HG03378 (cell line): ENCODE data around the gene HIPK2.

Source experiments
- ATAC-seq: cut with Tn5 transposase; IDR thresholded peaks from one replicate; pipeline ENCODE4 v1.9.1; 2021; ENCODE audit warnings: mild to moderate bottlenecking, moderate library complexity; ENCODE audit not compliant: unreplicated experiment

HIPK2 gene

GRCh38 chr7:139753081-139753692 lies 24.6 kb downstream of the HIPK2 start:
- no peak for ATAC-seq

GRCh38 chr7:139752604-139753003 lies 25.2 kb downstream of the HIPK2 start:
- no peak for ATAC-seq

- ATAC-seq: no peak
Observed at GRCh38 chr7:139752148-139752547, 25.6 kb downstream of the HIPK2 start.

GRCh38 chr7:139750459-139751095 lies 27.2 kb downstream of the HIPK2 start:
- no peak for ATAC-seq

GRCh38 chr7:139749545-139749944 lies 28.3 kb downstream of the HIPK2 start:
- no peak for ATAC-seq

GRCh38 chr7:139748941-139749340 lies 28.9 kb downstream of the HIPK2 start:
- ATAC-seq: no peak

GRCh38 chr7:139748373-139748765 lies 29.4 kb downstream of the HIPK2 start:
- ATAC-seq: no peak

- ATAC-seq: no peak
Observed at GRCh38 chr7:139747662-139748372, 30.0 kb downstream of the HIPK2 start.

GRCh38 chr7:139746652-139747051 lies 31.1 kb downstream of the HIPK2 start:
- ATAC-seq: no peak

GRCh38 chr7:139745678-139746143 lies 32.1 kb downstream of the HIPK2 start:
- no peak for ATAC-seq

- no peak for ATAC-seq
Observed at GRCh38 chr7:139744768-139745677, 32.8 kb downstream of the HIPK2 start.

- ATAC-seq: no peak
Observed at GRCh38 chr7:139743967-139744767, 33.6 kb downstream of the HIPK2 start.

- no peak for ATAC-seq
Observed at GRCh38 chr7:139743267-139743966, 34.4 kb downstream of the HIPK2 start.

GRCh38 chr7:139741789-139742344 lies 35.9 kb downstream of the HIPK2 start:
- no peak for ATAC-seq

- ATAC-seq: no peak
Observed at GRCh38 chr7:139741239-139741638, 36.6 kb downstream of the HIPK2 start.

GRCh38 chr7:139739863-139740597 lies 37.8 kb downstream of the HIPK2 start:
- no peak for ATAC-seq

GRCh38 chr7:139738772-139739171 lies 39.0 kb downstream of the HIPK2 start:
- no peak for ATAC-seq

- no peak for ATAC-seq
Observed at GRCh38 chr7:139738101-139738489, 39.7 kb downstream of the HIPK2 start.
